Tibial nerve (tissue), 4 donors: ENCODE results near the gene OSTC. TPM values are rescaled to one million over a fixed set of nuclear protein-coding genes. Genes with fewer than 3 reads are reported as not detected.
A peak's percentile ranks its signal among the peaks of the same experiment; 100 is the strongest.

Experiments
- DNase-seq, 2 donors: peaks; one replicate each; pipeline ENCODE4 v3.0.0-alpha.2; 2019; ENCODE audit warnings: low spot score in 2 of 2
- H3K27ac ChIP-seq, 4 donors: fragments of 200-600 bp; sonication (generic) in 3 of 4; one replicate each; pipeline ENCODE4 v1.5.1; 2017 to 2019; ENCODE audit warnings: mild to moderate bottlenecking in 1 of 4
- H3K27me3 ChIP-seq, 2 donors: fragments of 200-600 bp; sonication (generic) in 1 of 2; one replicate each; pipeline versions ENCODE4 v1.5.1 to v1.6.0; 2017 to 2019
- H3K36me3 ChIP-seq, 3 donors: fragments of 200-600 bp; sonication (generic); one replicate each; pipeline ENCODE4 v1.5.1; 2018 to 2019
- H3K4me1 ChIP-seq, 4 donors: fragments of 200-600 bp; sonication (generic) in 3 of 4; one replicate each; pipeline ENCODE4 v1.5.1; 2017 to 2019
- H3K4me3 ChIP-seq, 4 donors: fragments of 200-600 bp; sonication (generic) in 3 of 4; one replicate each; pipeline ENCODE4 v1.5.1; 2017 to 2019; ENCODE audit warnings: mild to moderate bottlenecking in 1 of 4, moderate library complexity in 1 of 4
- H3K9me3 ChIP-seq, 4 donors: fragments of 200-600 bp; sonication (generic) in 3 of 4; one replicate each; pipeline ENCODE4 v1.5.1; 2017 to 2019
- EP300 ChIP-seq, 2 donors: sonication (generic); formaldehyde crosslinking; IDR thresholded peaks; one replicate each; pipeline ENCODE4 v1.6.1; 2017; ENCODE audit warnings: antibody characterized with exemption in 2 of 2, mild to moderate bottlenecking in 1 of 2
- POLR2A ChIP-seq, 2 donors: fragments of 450-650 bp; IDR thresholded peaks; one replicate each; pipeline ENCODE4 v1.6.1; 2017; ENCODE audit warnings: antibody characterized with exemption in 2 of 2, mild to moderate bottlenecking in 2 of 2, moderate library complexity in 2 of 2
- WGBS, 2 donors: methylation state at CpG; one replicate each; pipeline ENCODE4 v1.1.5; 2018; 5-methylcytosine and 5-hydroxymethylcytosine counted together
- total RNA-seq, 4 donors: library from RNA; depleted of rRNA; stranded (reverse); fragments of >200 nt; gene quantifications; one replicate each; pipeline ENCODE4 v1.1.0, GENCODE V29; 2016
- TF ChIP-seq, protein P1 (sequence below), 5 experiments: fragments of 200-600 bp in 3 of 5; fragments of 450-650 bp in 2 of 5; sonication (generic) in 3 of 5; IDR thresholded peaks; one replicate each; pipeline ENCODE4 v1.5.1; 2016 to 2019; ENCODE audit warnings: antibody characterized with exemption in 5 of 5, mild to moderate bottlenecking in 3 of 5, moderate library complexity in 2 of 5

OSTC gene
- total RNA-seq, 4 donors from 2014 or later: 36.4 to 63.0 (median 46.6) TPM

- Histone ChIP-seq H3K4me3 (no peak overlapping the region), H3K27me3 (no peaks in the 10 kb centered on the region), H3K4me1 (no peaks in the 10 kb centered on the region), H3K27ac (no peak overlapping the region), H3K36me3 (peaks cover 0 to 92% (median 0%) of the 10 kb centered on the region in 3 donors), H3K9me3 (no peaks in the 10 kb centered on the region)
- 49 to 53% methylated on average over 3 of the region's 3 CpGs for WGBS, 2 donors
- TF ChIP-seq, protein P1, sequence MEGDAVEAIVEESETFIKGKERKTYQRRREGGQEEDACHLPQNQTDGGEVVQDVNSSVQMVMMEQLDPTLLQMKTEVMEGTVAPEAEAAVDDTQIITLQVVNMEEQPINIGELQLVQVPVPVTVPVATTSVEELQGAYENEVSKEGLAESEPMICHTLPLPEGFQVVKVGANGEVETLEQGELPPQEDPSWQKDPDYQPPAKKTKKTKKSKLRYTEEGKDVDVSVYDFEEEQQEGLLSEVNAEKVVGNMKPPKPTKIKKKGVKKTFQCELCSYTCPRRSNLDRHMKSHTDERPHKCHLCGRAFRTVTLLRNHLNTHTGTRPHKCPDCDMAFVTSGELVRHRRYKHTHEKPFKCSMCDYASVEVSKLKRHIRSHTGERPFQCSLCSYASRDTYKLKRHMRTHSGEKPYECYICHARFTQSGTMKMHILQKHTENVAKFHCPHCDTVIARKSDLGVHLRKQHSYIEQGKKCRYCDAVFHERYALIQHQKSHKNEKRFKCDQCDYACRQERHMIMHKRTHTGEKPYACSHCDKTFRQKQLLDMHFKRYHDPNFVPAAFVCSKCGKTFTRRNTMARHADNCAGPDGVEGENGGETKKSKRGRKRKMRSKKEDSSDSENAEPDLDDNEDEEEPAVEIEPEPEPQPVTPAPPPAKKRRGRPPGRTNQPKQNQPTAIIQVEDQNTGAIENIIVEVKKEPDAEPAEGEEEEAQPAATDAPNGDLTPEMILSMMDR (IDR thresholded peaks at IDR 0.05): no peak
- no peak for TF ChIP-seq EP300 (IDR thresholded peaks at IDR 0.05)
- TF ChIP-seq POLR2A (IDR thresholded peaks at IDR 0.05): no peak
- no peak for DNase-seq
Observed at GRCh38 chr4:108662629-108663028, 12.2 kb downstream of the OSTC start.

DNA sequence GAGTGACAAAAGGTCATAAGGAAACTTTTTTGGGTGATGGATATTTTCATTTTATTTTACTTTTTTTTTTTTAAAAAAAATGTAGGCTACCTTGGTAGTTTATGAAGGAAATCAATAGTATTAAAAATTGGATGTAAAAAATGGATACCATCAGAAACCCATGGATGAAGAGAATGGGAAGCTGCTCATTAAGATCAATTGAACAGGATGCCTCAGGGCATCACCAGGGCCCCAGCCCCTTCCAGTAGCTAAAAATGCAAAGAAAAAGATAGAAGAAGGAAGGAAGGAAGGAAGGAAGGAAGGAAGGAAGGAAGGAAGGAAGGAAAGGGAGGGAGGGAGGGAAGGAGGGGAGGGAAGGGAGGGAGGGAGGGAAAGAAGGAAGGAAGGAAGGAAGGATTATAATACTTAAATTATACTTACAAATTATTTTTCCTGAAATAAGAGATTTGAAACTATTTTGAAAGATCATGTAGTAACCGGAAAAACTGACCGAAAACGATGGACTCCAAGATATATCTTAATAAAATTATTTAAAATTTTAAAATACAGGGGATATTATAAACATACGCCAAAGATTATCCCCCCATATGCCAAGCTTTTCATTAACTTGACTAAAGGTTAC lies 24.1 kb downstream of the OSTC start:
- peaks cover 0 to 67% (median 0%) of the 10 kb centered on the region in 3 donors for H3K36me3 ChIP-seq
- no peaks in the 10 kb centered on the region for H3K9me3 ChIP-seq
- DNase-seq: no peak
- TF ChIP-seq EP300 (IDR thresholded peaks at IDR 0.05) (no peak), POLR2A (IDR thresholded peaks at IDR 0.05) (no peak)
- TF ChIP-seq, protein P1 (IDR thresholded peaks at IDR 0.05): no peak
- no peaks in the 10 kb centered on the region for H3K4me1 ChIP-seq
- no peak overlapping the region for H3K4me3 ChIP-seq
- H3K27ac ChIP-seq: no peak overlapping the region
- H3K27me3 ChIP-seq: no peaks in the 10 kb centered on the region
- WGBS, 2 donors: 72 to 74% methylated on average over 4 of the region's 4 CpGs

GRCh38 chr4:108681321-108681809 lies 31.0 kb downstream of the OSTC start:
- Histone ChIP-seq H3K4me1 (no peaks in the 10 kb centered on the region), H3K4me3 (no peak overlapping the region), H3K9me3 (no peaks in the 10 kb centered on the region), H3K27me3 (no peaks in the 10 kb centered on the region), H3K27ac (no peak overlapping the region), H3K36me3 (peaks cover 0 to 28% (median 0%) of the 10 kb centered on the region in 3 donors)
- WGBS, 2 donors: 90 to 95% methylated on average over 5 of the region's 5 CpGs
- no peak for TF ChIP-seq EP300 (IDR thresholded peaks at IDR 0.05)
- no peak for TF ChIP-seq POLR2A (IDR thresholded peaks at IDR 0.05)
- TF ChIP-seq, protein P1 (IDR thresholded peaks at IDR 0.05): no peak
- DNase-seq: no peak

DNA sequence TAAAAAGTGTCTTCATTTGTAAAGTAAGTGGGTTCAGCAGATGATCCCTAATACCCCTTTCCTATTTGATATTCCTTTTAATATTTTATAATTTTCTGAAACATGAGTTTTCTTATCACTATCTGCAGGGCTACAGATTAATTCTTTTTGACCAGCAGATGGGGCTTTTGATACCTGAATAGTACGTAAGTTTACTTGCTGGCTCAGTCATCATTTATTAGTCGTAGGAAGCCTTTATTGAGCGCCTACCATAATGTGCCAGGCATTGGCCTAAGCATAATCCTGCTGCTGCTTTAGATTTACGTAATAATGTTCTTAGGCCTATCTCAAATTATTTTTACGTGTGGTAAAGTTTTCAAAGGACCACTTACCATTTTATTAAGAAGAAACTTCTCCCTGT lies 33.1 kb downstream of the OSTC start:
- Histone ChIP-seq H3K4me1 (no peaks in the 10 kb centered on the region), H3K9me3 (no peaks in the 10 kb centered on the region), H3K36me3 (peaks cover 0 to 13% (median 0%) of the 10 kb centered on the region in 3 donors), H3K27me3 (no peaks in the 10 kb centered on the region), H3K4me3 (no peak overlapping the region), H3K27ac (no peak overlapping the region)
- TF ChIP-seq POLR2A (IDR thresholded peaks at IDR 0.05): no peak
- TF ChIP-seq, protein P1 (IDR thresholded peaks at IDR 0.05): peak in 3 of 5 experiments; percentile 14 to 22 (median 21)
- WGBS, 2 donors: 20 to 23% methylated on average over 5 of the region's 5 CpGs
- DNase-seq: peak in 1 of 2 donors; percentile 13

DNA sequence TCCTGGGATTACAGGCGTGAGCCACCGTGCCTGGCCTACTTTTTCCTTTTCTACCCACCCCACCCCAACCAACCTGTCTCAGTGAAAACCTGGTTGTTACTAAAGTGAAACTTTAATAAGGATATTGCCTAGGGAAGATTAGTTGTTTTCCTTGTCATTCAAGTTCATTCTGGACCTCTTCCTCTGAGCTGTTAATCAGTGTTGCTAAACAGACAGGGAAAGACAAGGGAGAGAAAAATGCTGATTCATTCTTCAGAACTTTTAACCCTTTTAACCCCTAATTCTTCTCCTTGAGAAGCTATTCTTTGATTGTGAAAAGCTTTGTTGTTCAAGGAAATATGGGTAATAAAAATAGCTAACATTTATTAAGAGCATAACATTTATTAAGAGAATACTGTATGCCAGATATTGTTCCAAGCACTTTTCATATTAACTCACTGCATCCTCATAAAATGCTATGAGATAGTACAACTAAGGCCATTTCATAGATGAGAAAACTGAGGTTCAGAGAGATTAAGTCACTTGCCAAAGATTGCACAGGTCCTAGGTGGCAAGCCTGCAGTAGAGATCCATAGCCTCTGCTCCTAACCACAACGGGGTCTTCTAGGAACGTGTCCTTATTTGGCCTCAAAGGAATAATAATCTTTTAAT lies 34.8 kb downstream of the OSTC start:
- TF ChIP-seq EP300 (IDR thresholded peaks at IDR 0.05) (no peak), POLR2A (IDR thresholded peaks at IDR 0.05) (no peak)
- TF ChIP-seq, protein P1 (IDR thresholded peaks at IDR 0.05): no peak
- WGBS, 2 donors: 82 to 89% methylated on average over 4 of the region's 4 CpGs
- H3K4me3 ChIP-seq: no peak overlapping the region
- H3K4me1 ChIP-seq: no peaks in the 10 kb centered on the region
- no peak overlapping the region for H3K27ac ChIP-seq
- no peak for DNase-seq
- H3K9me3 ChIP-seq: no peaks in the 10 kb centered on the region
- no peaks in the 10 kb centered on the region for H3K36me3 ChIP-seq
- H3K27me3 ChIP-seq: no peaks in the 10 kb centered on the region
